Peyer's patch (tissue), 4 donors: ENCODE results near the gene IL34.

ENCODE experiments used
- POLR2A ChIP-seq, 2 donors: fragments of 450-650 bp; IDR thresholded peaks; one replicate each; pipeline ENCODE4 v1.5.1; 2017; ENCODE audit warnings: antibody characterized with exemption in 2 of 2, mild to moderate bottlenecking in 2 of 2, moderate library complexity in 2 of 2
- TF ChIP-seq, protein P1 (sequence below), 6 experiments: fragments of 450-650 bp in 4 of 6; fragments of 200-600 bp in 2 of 6; sonication (generic) in 1 of 6; IDR thresholded peaks; one replicate each; pipeline ENCODE4 v1.5.1; 2017 to 2019; ENCODE audit warnings: antibody characterized with exemption in 6 of 6, mild to moderate bottlenecking in 3 of 6, moderate library complexity in 1 of 6

- TF ChIP-seq, protein P1, sequence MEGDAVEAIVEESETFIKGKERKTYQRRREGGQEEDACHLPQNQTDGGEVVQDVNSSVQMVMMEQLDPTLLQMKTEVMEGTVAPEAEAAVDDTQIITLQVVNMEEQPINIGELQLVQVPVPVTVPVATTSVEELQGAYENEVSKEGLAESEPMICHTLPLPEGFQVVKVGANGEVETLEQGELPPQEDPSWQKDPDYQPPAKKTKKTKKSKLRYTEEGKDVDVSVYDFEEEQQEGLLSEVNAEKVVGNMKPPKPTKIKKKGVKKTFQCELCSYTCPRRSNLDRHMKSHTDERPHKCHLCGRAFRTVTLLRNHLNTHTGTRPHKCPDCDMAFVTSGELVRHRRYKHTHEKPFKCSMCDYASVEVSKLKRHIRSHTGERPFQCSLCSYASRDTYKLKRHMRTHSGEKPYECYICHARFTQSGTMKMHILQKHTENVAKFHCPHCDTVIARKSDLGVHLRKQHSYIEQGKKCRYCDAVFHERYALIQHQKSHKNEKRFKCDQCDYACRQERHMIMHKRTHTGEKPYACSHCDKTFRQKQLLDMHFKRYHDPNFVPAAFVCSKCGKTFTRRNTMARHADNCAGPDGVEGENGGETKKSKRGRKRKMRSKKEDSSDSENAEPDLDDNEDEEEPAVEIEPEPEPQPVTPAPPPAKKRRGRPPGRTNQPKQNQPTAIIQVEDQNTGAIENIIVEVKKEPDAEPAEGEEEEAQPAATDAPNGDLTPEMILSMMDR (IDR thresholded peaks at IDR 0.05): no peak
- no peak for TF ChIP-seq POLR2A (IDR thresholded peaks at IDR 0.05)
These were observed 40.2 kb downstream of the IL34 start for GRCh38 chr16:70686376-70687101.
